Keratinocyte (primary cell): Measurements from ENCODE around the gene AGRN. TPM values are rescaled to one million over a fixed set of nuclear protein-coding genes. Genes with fewer than 3 reads are reported as not detected.

ENCODE experiments used
- DNase-seq: peaks from one replicate; pipeline ENCODE4 v3.0.0-alpha.2; 2011; ENCODE audit warnings: low read depth, missing footprints, low spot score
- FAIRE-seq: peaks from 2 replicates; lab custom pipeline; 2011; peaks lifted over from hg19 to GRCh38; lab: Jason Lieb, UNC
- H2AFZ ChIP-seq: 2 replicates; pipeline ENCODE4 v1.6.0; 2012; ENCODE audit warnings: low read length, control low read depth, inconsistent platforms; ENCODE audit not compliant: control insufficient read depth
- H3K27ac ChIP-seq: 2 replicates; pipeline ENCODE4 v1.5.1; 2011; ENCODE audit warnings: low read length; ENCODE audit not compliant: control insufficient read depth, insufficient read depth
- H3K27me3 ChIP-seq: 3 replicates; pipeline ENCODE4 v1.6.0; 2011; ENCODE audit warnings: low read length; ENCODE audit not compliant: control insufficient read depth, insufficient read depth; ENCODE audit errors: extremely low read depth
- H3K36me3 ChIP-seq, 2 experiments: 2 replicates in 1 of 2; 3 replicates in 1 of 2; pipeline ENCODE4 v1.5.1; 2011; ENCODE audit warnings: low read length in 2 of 2, mild to moderate bottlenecking in 1 of 2; ENCODE audit not compliant: control insufficient read depth in 2 of 2, insufficient read depth in 2 of 2; ENCODE audit errors: extremely low read depth in 1 of 2
- H3K4me1 ChIP-seq: 3 replicates; pipeline ENCODE4 v1.5.1; 2011; ENCODE audit warnings: low read length; ENCODE audit not compliant: control insufficient read depth, insufficient read depth; ENCODE audit errors: extremely low read depth
- H3K4me2 ChIP-seq: 3 replicates; pipeline ENCODE4 v1.6.0; 2011; ENCODE audit warnings: low read depth, low read length; ENCODE audit not compliant: control insufficient read depth, insufficient read depth; ENCODE audit errors: extremely low read depth
- H3K4me3 ChIP-seq, 3 experiments: fragments of 200-600 bp in 1 of 3; sonication (generic) in 1 of 3; 2 replicates in 2 of 3; 3 replicates in 1 of 3; pipeline ENCODE4 v1.5.1; 2011 to 2016; ENCODE audit warnings: low read length in 3 of 3, mild to moderate bottlenecking in 3 of 3, control low read depth in 2 of 3, inconsistent platforms in 1 of 3, low read depth in 1 of 3, mixed read lengths in 1 of 3, mixed run types in 1 of 3, moderate library complexity in 1 of 3; ENCODE audit not compliant: control insufficient read depth in 2 of 3, insufficient read depth in 2 of 3; ENCODE audit errors: extremely low read depth in 1 of 3
- H3K79me2 ChIP-seq: 2 replicates; pipeline ENCODE4 v1.6.0; 2012; ENCODE audit warnings: low read length; ENCODE audit not compliant: control insufficient read depth, insufficient read depth
- H3K9ac ChIP-seq: 3 replicates; pipeline ENCODE4 v1.6.0; 2011; ENCODE audit warnings: low read length; ENCODE audit not compliant: control insufficient read depth, insufficient read depth; ENCODE audit errors: extremely low read depth
- H3K9me1 ChIP-seq: 3 replicates; pipeline ENCODE4 v1.6.0; 2011; ENCODE audit warnings: low read length; ENCODE audit not compliant: control insufficient read depth, insufficient read depth; ENCODE audit errors: extremely low read depth
- H3K9me3 ChIP-seq: 2 replicates; pipeline ENCODE4 v1.5.1; 2012; ENCODE audit warnings: low read depth, low read length; ENCODE audit not compliant: control insufficient read depth
- H4K20me1 ChIP-seq: 3 replicates; pipeline ENCODE4 v1.6.0; 2011; ENCODE audit warnings: low read length; ENCODE audit not compliant: control insufficient read depth, insufficient read depth; ENCODE audit errors: extremely low read depth
- CTCF ChIP-seq, 3 experiments: IDR thresholded peaks in 1 of 3; conservative IDR thresholded peaks in 1 of 3; optimal IDR thresholded peaks in 1 of 3; 2 replicates in 2 of 3; 3 replicates in 1 of 3; pipeline versions ENCODE3 to v1.5.1; 2011; ENCODE audit warnings: low read length in 3 of 3, mild to moderate bottlenecking in 3 of 3, moderate library complexity in 2 of 3, control low read depth in 1 of 3, inconsistent platforms in 1 of 3; ENCODE audit not compliant: insufficient read depth in 2 of 3; ENCODE audit errors: extremely low read depth in 1 of 3
- EZH2 ChIP-seq: IDR thresholded peaks from one replicate; pipeline ENCODE4 v1.6.1; 2012; ENCODE audit warnings: inconsistent platforms, mild to moderate bottlenecking, low read length, moderate library complexity
- dilution Hi-C: fragments of 300-500 bp; cut with MboI; formaldehyde crosslinking; loops from one replicate; pipeline ENCODE4 v1.7.0; 2020; ENCODE audit warnings: low sequenced_read_pairs; ENCODE audit not compliant: extremely low pct_ligation_motif_present
- polyA plus RNA-seq, 5 experiments: library from polyadenylated mRNA; depleted of rRNA in 3 of 5; stranded (reverse) in 3 of 5; stranded (forward) in 1 of 5; unstranded in 1 of 5; fragments of >200 nt; gene quantifications; 1 replicate in 1 of 5; 2 replicates in 3 of 5; 3 replicates in 1 of 5; pipeline versions ENCODE4 v1.2.1 to v1.2.3, GENCODE V29; 2011 to 2012; ENCODE audit warnings: missing spikeins in 2 of 5, low read depth in 1 of 5, low replicate concordance in 1 of 5

AGRN gene
- polyA plus RNA-seq, 1 donor (not counting 4 experiments of a cell fraction or from before 2014, with no cell fraction given) = 72.4 TPM

- Histone ChIP-seq H3K4me3 (peak overlapping the region; percentile 46 to 80 (median 51)), H3K9ac (peak overlapping the region; percentile 37), H3K27me3 (no peaks in the 10 kb centered on the region), H4K20me1 (peaks cover 3% of the 10 kb centered on the region), H3K36me3 (peaks cover 27 to 32% of the 10 kb centered on the region in 2 experiments), H3K9me1 (no peaks in the 10 kb centered on the region), H3K4me2 (peak overlapping the region; percentile 94), H2AFZ (no peak overlapping the region), H3K79me2 (peaks cover 78% of the 10 kb centered on the region), H3K9me3 (no peaks in the 10 kb centered on the region), H3K27ac (no peak overlapping the region), H3K4me1 (peaks cover 50% of the 10 kb centered on the region)
- FAIRE-seq (no peak), DNase-seq (no peak)
- no peak for TF ChIP-seq CTCF (optimal IDR thresholded peaks at IDR 0.05 in 1 of 3, IDR thresholded peaks at IDR 0.05 in 1 of 3, conservative IDR thresholded peaks at IDR 0.05 in 1 of 3; ENCODE audit: extremely low read depth in 1 of 3, insufficient read depth in 2 of 3, low read length in 3 of 3)
- TF ChIP-seq EZH2 = no peak
- dilution Hi-C loops = no loop called here
These were observed 5.8 kb downstream of the AGRN start for GRCh38 chr1:1025730-1026129.

GRCh38 chr1:1026599-1027413 lies 6.9 kb downstream of the AGRN start:
- no peaks in the 10 kb centered on the region for H3K27me3 ChIP-seq
- H3K79me2 ChIP-seq = peaks cover 72% of the 10 kb centered on the region
- no peak overlapping the region for H3K4me3 ChIP-seq
- no peak overlapping the region for H3K4me2 ChIP-seq
- no peak for TF ChIP-seq EZH2
- TF ChIP-seq CTCF (optimal IDR thresholded peaks at IDR 0.05 in 1 of 3, IDR thresholded peaks at IDR 0.05 in 1 of 3, conservative IDR thresholded peaks at IDR 0.05 in 1 of 3; ENCODE audit: extremely low read depth in 1 of 3, insufficient read depth in 2 of 3, low read length in 3 of 3) = no peak
- H3K9me1 ChIP-seq = no peaks in the 10 kb centered on the region
- no peak overlapping the region for H3K27ac ChIP-seq
- H4K20me1 ChIP-seq = peaks cover 7% of the 10 kb centered on the region
- no peaks in the 10 kb centered on the region for H3K9me3 ChIP-seq
- dilution Hi-C loops = no loop called here
- peaks cover 31 to 32% of the 10 kb centered on the region in 2 experiments for H3K36me3 ChIP-seq
- no peak overlapping the region for H2AFZ ChIP-seq
- H3K9ac ChIP-seq = no peak overlapping the region
- peaks cover 46% of the 10 kb centered on the region for H3K4me1 ChIP-seq
- DNase-seq (no peak), FAIRE-seq (no peak)
